Measurements from ENCODE around the gene ARHGAP33. TPM values are rescaled to one million over a fixed set of nuclear protein-coding genes. Genes with fewer than 3 reads are reported as not detected.

Gene ARHGAP33
- total and polyA plus RNA-seq, 2 of the 8 experiments (the other 6 are each of a cell fraction or from before 2014, with no cell fraction given): 6.5 to 25.2 TPM

GRCh38 chr19:35743640-35744429 lies 31.5 kb upstream of the ARHGAP33 start:
- no peak overlapping the region for H4K91ac ChIP-seq (replicated peaks; ENCODE audit: insufficient read length, low read length)
- H3K23ac ChIP-seq (ENCODE audit: insufficient read length): no peak overlapping the region
- H3K4ac ChIP-seq (replicated peaks; ENCODE audit: insufficient read length, low read depth, low read length): no peak overlapping the region
- H3K9me3 ChIP-seq (ENCODE audit: insufficient read depth in 2 of 2, low read depth in 1 of 2, low read length in 1 of 2): no peaks in the 10 kb centered on the region
- 0 out of 2 replicates have a peak overlapping the region, but pooled peaks have one; percentile 72 for H2BK15ac ChIP-seq (ENCODE audit: low read length)
- H3K56ac ChIP-seq (replicated peaks; ENCODE audit: insufficient read length, low read depth, low read length): no peak overlapping the region
- H3K14ac ChIP-seq (ENCODE audit: insufficient read length): no peak overlapping the region
- peaks cover 0 to 7% of the 10 kb centered on the region in 2 experiments; a peak in 1 of 4 replicates for H3K79me2 ChIP-seq (ENCODE audit: control insufficient read depth in 1 of 2, insufficient read depth in 2 of 2, low read length in 2 of 2)
- H2BK120ac ChIP-seq (replicated peaks; ENCODE audit: low read depth, low read length): no peak overlapping the region
- no peaks in the 10 kb centered on the region; the same call in none of the 2 replicates for H3K79me1 ChIP-seq (ENCODE audit: low read depth, low read length)
- H3K23me2 ChIP-seq (ENCODE audit: low read depth, low read length): peaks cover 21% of the 10 kb centered on the region
- H3K27ac ChIP-seq (ENCODE audit: low read depth, low read length): no peak overlapping the region
- H3K4me3 ChIP-seq (ENCODE audit: extremely low read depth in 1 of 4, insufficient read depth in 2 of 4, low read depth in 3 of 4, low read length in 4 of 4): peak overlapping the region in 3 of 4 experiments; percentile 65 to 95 (median 80); a peak in 4 of 8 replicates
- no peak overlapping the region; a peak in 1 of 7 replicates for H3K9ac ChIP-seq (replicated peaks in 1 of 4; ENCODE audit: extremely low read depth in 1 of 4, low read depth in 3 of 4, low read length in 3 of 4)
- ChIA-PET POLR2A (ENCODE audit: partially characterized antibody) (interaction anchor here (1.0 to 2.7 kb wide), 5 partner anchors 9 to 126 kb away, joined by 3 to 23 read pairs (median 5); partner anchors contain the start of gene HSPB6), CTCF (ENCODE audit: partially characterized antibody) (interaction anchor here (0.6 to 2.3 kb wide), 17 partner anchors 9 to 1454 kb away, joined by 3 to 9 read pairs (median 4); partner anchors contain the start of gene HSPB6)
- no peak overlapping the region for H3K18ac ChIP-seq (ENCODE audit: extremely low read depth, low read length)
- 89% methylated on average over 18 of the region's 19 CpGs; no CpG with 5 or more reads in 1 of the 2 experiments for WGBS, 2 experiments (ENCODE audit: extremely low coverage in 1 of 2, insufficient coverage in 1 of 2, insufficient read length in 1 of 2, insufficient replicate concordance in 2 of 2, low coverage in 1 of 2, low lambda C conversion rate in 2 of 2, missing lambda C conversion rate in 1 of 2)
- peak overlapping the region; percentile 81 for H4K8ac ChIP-seq (ENCODE audit: extremely low read depth, insufficient read depth, low read length)
- H2BK5ac ChIP-seq (ENCODE audit: low read depth, low read length): peak overlapping the region; percentile 66; the same call in 1 of the 2 replicates
- H2BK12ac ChIP-seq (ENCODE audit: low read depth, low read length): 0 out of 2 replicates have a peak overlapping the region, but pooled peaks have one; percentile 12
- peaks cover 0 to 6% (median 3%) of the 10 kb centered on the region in 4 experiments; a peak in 4 of 7 replicates for H3K4me1 ChIP-seq (replicated peaks in 1 of 4; ENCODE audit: control insufficient read depth in 3 of 4, insufficient read depth in 4 of 4, low read length in 3 of 4)
- H3K4me2 ChIP-seq (ENCODE audit: insufficient read depth in 1 of 2, low read depth in 2 of 2, low read length in 2 of 2): peak overlapping the region; percentile 59 to 84
- no peak for TF ChIP-seq MAFK (IDR thresholded peaks at IDR 0.05; ENCODE audit: low read depth, low read length)
- no peak for TF ChIP-seq TAF7 (optimal IDR thresholded peaks at IDR 0.05; ENCODE audit: borderline replicate concordance, low read depth, low read length)
- TF ChIP-seq POLR2AphosphoS5 (IDR thresholded peaks at IDR 0.05; ENCODE audit: low read depth, low read length): no peak
- TF ChIP-seq HDAC2 (IDR thresholded peaks at IDR 0.05; ENCODE audit: borderline replicate concordance in 1 of 2, low read depth in 2 of 2, low read length in 2 of 2): no peak
- no peak for TF ChIP-seq KDM5A (IDR thresholded peaks at IDR 0.05; ENCODE audit: low read length)
- no peak for TF ChIP-seq TBP (IDR thresholded peaks at IDR 0.05; ENCODE audit: low read depth, low read length)
- TF ChIP-seq RXRA (IDR thresholded peaks at IDR 0.05; ENCODE audit: insufficient read depth, low read depth, low read length): no peak
- TF ChIP-seq BRCA1 (IDR thresholded peaks at IDR 0.05; ENCODE audit: low read depth, low read length): no peak
- no peak for TF ChIP-seq CBX8 (IDR thresholded peaks at IDR 0.05; ENCODE audit: borderline replicate concordance, low read depth, low read length)
- no peak for TF ChIP-seq TAF1 (IDR thresholded peaks at IDR 0.05; ENCODE audit: low read depth, low read length)
- TF ChIP-seq CHD1 (IDR thresholded peaks at IDR 0.05; ENCODE audit: low read depth, low read length): no peak
- H4K5ac ChIP-seq (ENCODE audit: insufficient read length, low read depth, low read length): no peak overlapping the region
- H3K27me3 ChIP-seq (replicated peaks in 1 of 4; ENCODE audit: control insufficient read depth in 3 of 4, extremely low read depth in 1 of 4, insufficient read depth in 3 of 4, low read length in 3 of 4): no peaks in the 10 kb centered on the region
- peaks cover 0 to 2% (median under 1%) of the 10 kb centered on the region in 4 experiments; a peak in 2 of 8 replicates for H3K36me3 ChIP-seq (ENCODE audit: control insufficient read depth in 2 of 4, insufficient read depth in 4 of 4, low read length in 3 of 4)
- H2AFZ ChIP-seq (ENCODE audit: low read length): no peak overlapping the region
- H4K20me1 ChIP-seq (replicated peaks in 1 of 2; ENCODE audit: control insufficient read depth in 1 of 2, insufficient read depth in 2 of 2, low read length in 2 of 2): peaks cover 0 to 2% of the 10 kb centered on the region in 2 experiments
- no peak overlapping the region for H2BK20ac ChIP-seq (ENCODE audit: low read length)
- DNase-seq (ENCODE audit: low read depth in 1 of 2, low spot score in 2 of 2) (no peak), FAIRE-seq (no peak)
- H2AK5ac ChIP-seq (ENCODE audit: low read depth, low read length): no peak overlapping the region
